Measurements from ENCODE around the gene PPP2R5C.
"Not testable (repeated sequence)": the region's sequence is repeated elsewhere in the genome, so short reads cannot be mapped to it uniquely, and the experiment has no call there.

The PPP2R5C gene

GRCh38 chr14:101729382-101729781, 32.1 kb upstream of the PPP2R5C start:
- H3K4me3 ChIP-seq (ENCODE audit: low read depth, low read length): no peak overlapping the region
- TF ChIP-seq ZNF221 (tag by site-specific recombination; IDR thresholded peaks at IDR 0.05; ENCODE audit: borderline replicate concordance) (no peak), ZNF10 (tag by site-specific recombination; IDR thresholded peaks at IDR 0.05) (no peak), ZNF670 (tag by site-specific recombination; IDR thresholded peaks at IDR 0.05; ENCODE audit: low read depth) (no peak), RBAK (tag by site-specific recombination; IDR thresholded peaks at IDR 0.05) (no peak), HOXD13 (CRISPR knock-in tag; IDR thresholded peaks at IDR 0.05; ENCODE audit: borderline replicate concordance) (no peak), REST (tag by site-specific recombination; IDR thresholded peaks at IDR 0.05) (no peak), ZNF121 (tag by site-specific recombination; IDR thresholded peaks at IDR 0.05) (no peak), BCL11B (tag by site-specific recombination; IDR thresholded peaks at IDR 0.05; ENCODE audit: low read depth) (no peak), GLI2 (tag by site-specific recombination; IDR thresholded peaks at IDR 0.05; ENCODE audit: borderline replicate concordance, low read depth) (no peak), ZNF280C (tag by site-specific recombination; IDR thresholded peaks at IDR 0.05) (no peak), ATF2 (tag by site-specific recombination; IDR thresholded peaks at IDR 0.05; ENCODE audit: low read depth) (no peak), ZNF423 (tag by site-specific recombination; IDR thresholded peaks at IDR 0.05) (no peak), ZNF169 (tag by site-specific recombination; IDR thresholded peaks at IDR 0.05) (no peak), ZSCAN30 (tag by site-specific recombination; IDR thresholded peaks at IDR 0.05) (no peak), ZNF274 (IDR thresholded peaks at IDR 0.05; ENCODE audit: low read length) (no peak), ZNF274 (tag by site-specific recombination; IDR thresholded peaks at IDR 0.05; ENCODE audit: borderline replicate concordance) (no peak), ZNF629 (tag by site-specific recombination; IDR thresholded peaks at IDR 0.05) (no peak), ZNF560 (tag by site-specific recombination; IDR thresholded peaks at IDR 0.05; ENCODE audit: borderline replicate concordance) (no peak), SCRT2 (tag by site-specific recombination; IDR thresholded peaks at IDR 0.05) (no peak)
- TF ChIP-seq, protein P1, sequence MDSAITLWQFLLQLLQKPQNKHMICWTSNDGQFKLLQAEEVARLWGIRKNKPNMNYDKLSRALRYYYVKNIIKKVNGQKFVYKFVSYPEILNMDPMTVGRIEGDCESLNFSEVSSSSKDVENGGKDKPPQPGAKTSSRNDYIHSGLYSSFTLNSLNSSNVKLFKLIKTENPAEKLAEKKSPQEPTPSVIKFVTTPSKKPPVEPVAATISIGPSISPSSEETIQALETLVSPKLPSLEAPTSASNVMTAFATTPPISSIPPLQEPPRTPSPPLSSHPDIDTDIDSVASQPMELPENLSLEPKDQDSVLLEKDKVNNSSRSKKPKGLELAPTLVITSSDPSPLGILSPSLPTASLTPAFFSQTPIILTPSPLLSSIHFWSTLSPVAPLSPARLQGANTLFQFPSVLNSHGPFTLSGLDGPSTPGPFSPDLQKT (IDR thresholded peaks at IDR 0.05; ENCODE audit: borderline replicate concordance, low read depth, low read length): no peak
- ChIA-PET CTCF (interaction anchor here (0.7 kb wide), 1 partner anchor 21 kb away, joined by 5 read pairs; no protein-coding TSS in a partner anchor), POLR2A (no interaction called here)
- H3K36me3 ChIP-seq (ENCODE audit: control insufficient read depth in 2 of 2, insufficient read depth in 1 of 2, low read length in 2 of 2): no peaks in the 10 kb centered on the region
- no peak overlapping the region for H3K27ac ChIP-seq (ENCODE audit: extremely low read depth, low read depth, low read length)
- H3K4me1 ChIP-seq (ENCODE audit: control insufficient read depth, insufficient read depth, low read length): no peaks in the 10 kb centered on the region
- H3K9me3 ChIP-seq (ENCODE audit: control insufficient read depth, insufficient read depth, low read depth, low read length): no peaks in the 10 kb centered on the region

DNA sequence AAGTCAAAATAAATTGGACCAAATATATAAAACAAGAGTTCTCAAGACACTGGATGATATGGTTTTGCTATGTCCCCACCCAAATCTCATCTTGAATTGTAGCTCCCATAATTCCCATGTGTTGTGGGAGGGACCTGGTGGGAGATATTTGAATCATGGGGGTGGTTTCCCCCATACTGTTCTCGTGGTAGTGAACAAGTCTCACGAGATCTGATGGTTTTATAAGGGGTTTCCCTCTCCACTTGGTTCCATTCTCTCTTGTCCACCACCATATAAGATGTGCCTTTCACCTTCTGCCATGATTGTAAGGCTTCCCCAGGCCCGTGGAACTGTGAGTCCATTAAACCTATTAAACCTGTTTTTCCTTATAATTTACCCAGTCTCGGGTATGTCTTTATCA, 31.4 kb upstream of the PPP2R5C start:
- H3K27ac ChIP-seq (ENCODE audit: extremely low read depth, low read depth, low read length); H3K4me3 ChIP-seq (ENCODE audit: low read depth, low read length); H3K4me1 ChIP-seq (ENCODE audit: control insufficient read depth, insufficient read depth, low read length); H3K9me3 ChIP-seq (ENCODE audit: control insufficient read depth, insufficient read depth, low read depth, low read length); H3K36me3 ChIP-seq (ENCODE audit: control insufficient read depth in 2 of 2, insufficient read depth in 1 of 2, low read length in 2 of 2): not testable (repeated sequence)
- ChIA-PET CTCF (interaction anchor here (1.1 to 1.4 kb wide), 2 partner anchors 9 to 23 kb away, joined by 4 to 5 read pairs; no protein-coding TSS in a partner anchor), POLR2A (interaction anchor here (1.3 kb wide), 1 partner anchor 235 kb away, joined by 3 read pairs; no protein-coding TSS in a partner anchor)

Data from HEK293 (cell line).